OCI-M2 (cell line): ENCODE measurements around the gene SORCS2.

Experiments used
- DNase-seq: peaks from one replicate; lab custom pipeline; 2025; ENCODE audit not compliant: unreplicated experiment; lab: John Stamatoyannopoulos, UW

Gene SORCS2

DNA sequence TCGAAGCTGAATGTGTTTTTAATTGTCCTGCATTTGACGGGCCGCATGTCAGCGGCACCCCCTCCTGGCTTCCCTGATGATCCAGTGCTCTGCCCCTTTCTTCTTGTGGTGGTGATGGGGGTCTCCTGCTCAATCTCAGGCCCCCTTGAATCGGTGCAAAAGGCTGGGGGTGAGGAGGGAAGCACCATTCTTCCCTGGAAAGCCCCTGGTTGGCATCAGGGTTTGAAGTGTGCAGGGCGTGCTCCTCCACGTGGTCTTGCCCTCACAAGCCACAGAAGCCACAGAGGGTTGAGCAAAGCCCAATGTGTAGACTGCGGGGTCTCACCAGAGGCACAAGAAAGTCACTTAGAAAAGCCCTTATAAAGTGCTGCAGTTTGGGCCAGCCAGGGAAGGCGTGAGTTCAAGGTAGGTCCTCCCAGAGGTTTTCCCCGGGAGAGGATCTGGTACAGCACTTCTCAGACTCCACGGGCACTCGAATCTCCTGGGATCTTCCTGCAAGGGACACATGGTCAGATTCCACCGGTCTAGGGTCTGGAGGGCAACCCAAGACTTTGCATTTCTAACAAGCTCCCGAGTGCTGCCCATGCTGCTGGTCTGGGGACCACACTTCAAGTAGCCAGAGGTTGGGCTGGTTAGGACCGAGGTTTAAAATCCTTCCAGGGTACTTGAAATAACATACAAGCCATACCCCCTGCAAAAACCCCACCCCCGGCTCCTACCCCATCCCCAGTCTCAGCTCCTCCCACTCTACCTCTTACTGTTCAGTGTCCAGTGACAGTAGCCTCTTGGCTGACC, 207.3 kb downstream of the SORCS2 start:
- DNase-seq, result no peak

DNA sequence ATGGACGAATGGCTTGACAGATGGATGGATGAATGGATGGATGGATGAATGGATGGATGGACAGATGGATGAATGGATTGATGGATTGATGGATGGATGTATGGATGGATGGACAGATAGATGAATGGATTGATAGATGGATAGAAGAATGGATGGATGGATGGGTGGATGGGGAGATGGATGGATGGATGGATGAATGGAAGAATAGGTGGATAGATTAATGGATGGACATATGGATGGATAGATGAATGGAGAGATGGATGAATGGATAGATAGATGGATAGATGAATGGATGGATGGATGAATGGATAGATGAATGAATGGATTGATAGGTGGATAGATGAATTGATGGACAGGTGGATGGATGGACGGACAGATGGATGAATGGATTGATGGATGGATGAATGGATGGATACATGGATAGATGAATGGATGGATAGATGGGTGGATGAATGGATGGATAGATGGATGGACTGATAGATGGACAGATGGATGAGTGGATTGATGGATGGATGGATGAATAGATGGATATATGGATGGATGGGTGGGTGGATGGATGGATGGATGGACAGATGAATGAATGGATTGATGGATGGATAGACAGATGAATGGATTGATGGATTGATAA, 208.4 kb downstream of the SORCS2 start:
- no peak for DNase-seq

DNA sequence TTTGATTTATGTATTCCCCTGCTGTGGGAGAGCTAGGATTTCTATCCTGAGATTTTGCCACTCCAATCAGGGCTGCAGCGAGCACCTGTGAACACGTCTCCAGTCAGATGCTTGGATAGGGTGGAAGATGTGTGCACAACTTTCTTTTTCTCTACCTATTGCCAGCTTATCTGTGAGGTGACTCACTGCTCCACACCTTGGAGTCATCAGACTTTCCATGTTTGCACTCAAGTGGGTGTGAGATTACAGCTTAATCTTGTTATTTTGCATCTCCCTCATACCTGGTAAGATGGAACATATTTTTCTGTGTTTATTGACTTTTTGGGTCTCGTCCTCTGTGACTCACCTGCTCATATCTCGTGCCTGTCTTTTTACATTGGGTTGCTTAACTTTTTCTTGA, 210.2 kb downstream of the SORCS2 start:
- no peak for DNase-seq

DNA sequence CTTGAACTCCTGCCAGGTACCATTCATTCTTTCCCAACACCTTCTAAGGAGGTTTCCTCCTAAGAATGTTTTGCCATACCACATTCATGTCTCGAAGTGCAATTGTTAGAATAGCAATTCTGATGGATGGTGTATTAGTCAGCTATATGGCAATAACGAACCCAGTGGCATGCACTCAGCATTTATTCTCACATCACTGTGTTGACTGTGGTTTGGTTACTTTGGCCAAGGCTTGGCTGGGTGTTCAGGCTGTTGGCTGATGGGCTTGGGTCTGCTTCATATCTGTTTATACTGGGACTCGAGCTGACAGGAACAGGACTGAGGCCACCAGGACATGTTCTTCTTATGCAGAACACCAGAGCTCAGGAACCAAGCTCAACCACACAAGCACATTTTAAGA, 210.7 kb downstream of the SORCS2 start:
- DNase-seq, result no peak

DNA sequence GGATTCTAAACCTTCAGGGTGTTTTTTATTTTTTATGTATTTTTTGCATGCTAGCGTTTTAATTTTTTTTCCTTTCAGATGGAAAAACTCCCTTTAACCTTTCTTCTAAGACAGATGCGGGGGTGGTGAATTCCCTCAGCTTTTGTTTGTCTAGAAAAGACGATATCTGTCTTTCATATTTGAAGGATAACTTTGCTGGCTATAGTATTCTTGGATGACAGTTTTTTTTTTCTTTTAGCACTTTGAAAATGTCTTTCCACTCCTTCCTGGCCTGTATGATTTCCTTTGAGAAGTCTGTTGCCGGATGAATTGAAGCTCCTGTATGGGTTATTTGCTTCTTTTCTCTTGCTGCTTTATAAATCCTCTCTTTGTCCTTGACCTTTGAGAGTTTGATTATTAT, 215.8 kb downstream of the SORCS2 start:
- no peak for DNase-seq

DNA sequence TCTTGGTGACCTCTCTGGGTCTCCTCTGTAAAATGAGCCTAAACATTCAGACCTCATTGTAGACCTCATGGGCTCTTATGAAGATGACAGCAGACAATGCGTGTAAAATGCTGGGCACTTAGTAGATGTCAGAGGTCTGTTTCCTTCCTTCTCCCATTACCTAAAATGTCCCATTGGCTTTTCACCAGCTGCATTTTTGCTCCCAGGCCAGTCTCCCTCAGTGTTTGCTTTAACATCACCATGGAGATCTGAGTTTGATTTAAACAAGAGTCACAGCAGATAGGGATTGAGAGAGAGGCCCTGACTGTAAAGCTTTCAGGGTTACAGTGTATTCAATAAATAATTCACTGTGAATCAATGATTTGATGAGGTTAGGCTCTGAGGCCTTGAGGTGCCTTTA, 218.1 kb downstream of the SORCS2 start:
- DNase-seq, result no peak

DNA sequence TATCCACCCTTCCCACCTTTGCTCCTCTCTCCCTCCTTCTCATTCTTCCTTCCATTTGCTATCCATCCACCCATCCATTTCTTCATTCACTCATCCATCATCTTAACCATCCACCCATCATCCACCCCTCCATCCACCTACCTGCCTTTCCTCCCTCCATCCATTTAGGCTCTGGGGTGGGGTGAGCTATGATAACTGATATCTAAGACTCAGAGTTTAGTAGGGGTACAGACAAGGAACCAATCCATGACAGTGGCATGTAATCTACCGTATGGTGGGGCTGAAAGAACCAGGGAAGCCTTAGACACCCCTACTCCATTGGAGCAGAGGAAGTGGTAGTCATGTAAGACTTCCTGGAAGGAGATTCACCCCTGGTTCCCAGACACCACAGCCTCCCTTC, 219.2 kb downstream of the SORCS2 start:
- DNase-seq, result no peak

DNA sequence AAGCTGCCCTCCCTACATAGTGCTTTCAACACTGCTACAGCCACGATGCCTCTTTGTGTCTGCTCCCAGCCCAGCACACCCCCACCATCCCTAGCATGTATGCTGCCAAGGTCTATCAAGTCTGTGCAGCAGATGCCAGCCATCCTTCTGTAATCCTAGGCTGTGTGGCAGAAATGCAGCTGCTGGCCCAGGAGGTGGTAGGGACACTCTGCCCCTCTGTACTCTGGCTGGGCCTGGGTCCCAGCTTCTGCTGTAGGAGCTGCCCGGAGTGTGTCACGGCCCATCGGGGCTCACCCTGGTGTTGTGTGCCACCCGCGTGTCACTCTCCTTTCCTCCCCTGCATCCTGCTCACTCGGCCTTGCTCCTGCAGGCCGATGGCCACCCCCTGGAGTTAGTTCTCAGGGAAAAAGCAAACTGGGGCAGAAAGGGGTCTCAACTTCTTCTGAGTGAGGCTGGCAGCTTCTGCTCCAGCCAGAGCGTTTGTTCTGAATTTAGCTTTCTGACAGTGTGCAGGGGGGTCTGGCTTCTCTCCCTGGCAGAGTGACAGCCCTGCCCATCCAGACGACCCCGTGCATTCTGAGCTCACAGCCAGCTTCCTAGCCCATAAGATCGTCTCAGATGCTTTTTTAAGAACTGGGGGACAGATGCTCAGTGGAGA, 219.7 kb downstream of the SORCS2 start:
- no peak for DNase-seq

DNA sequence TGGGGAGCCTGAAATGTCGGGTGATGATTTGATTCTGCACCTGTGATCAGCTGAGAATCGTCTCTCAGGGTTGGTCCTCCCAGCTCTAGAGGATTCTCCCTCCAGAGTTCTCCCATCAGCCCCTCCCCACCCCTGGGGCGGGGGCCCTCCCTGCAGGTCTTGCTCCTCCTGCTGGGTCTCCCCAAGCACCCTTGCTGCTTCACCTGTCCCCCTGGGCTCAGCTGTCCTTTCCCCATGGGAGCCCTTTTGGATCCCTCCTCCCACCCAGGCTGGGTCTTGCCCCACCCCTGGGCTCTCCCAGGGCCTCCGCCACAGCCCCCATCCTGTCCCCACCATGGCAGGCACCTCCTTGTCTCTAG, 220.2 kb downstream of the SORCS2 start:
- no peak for DNase-seq

DNA sequence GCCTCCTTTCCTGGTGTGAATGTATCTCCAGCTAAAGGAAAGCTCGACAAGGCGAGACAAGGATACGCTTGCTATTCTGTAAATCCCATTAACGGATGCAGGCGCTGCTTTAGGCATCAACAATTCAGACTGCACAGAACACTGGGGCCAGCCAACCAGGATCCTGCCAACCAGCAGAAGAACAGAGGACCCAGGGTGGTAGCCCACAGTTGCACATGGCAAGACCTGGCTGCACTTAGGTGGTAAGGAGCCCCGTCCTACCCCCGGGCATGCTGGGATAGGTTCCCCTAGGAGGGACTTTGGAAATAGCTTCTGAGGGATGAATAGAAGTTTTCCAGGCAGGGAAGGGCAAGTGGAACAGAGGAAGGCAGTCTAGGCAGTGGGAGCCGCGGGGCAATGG, 221.7 kb downstream of the SORCS2 start:
- no peak for DNase-seq

DNA sequence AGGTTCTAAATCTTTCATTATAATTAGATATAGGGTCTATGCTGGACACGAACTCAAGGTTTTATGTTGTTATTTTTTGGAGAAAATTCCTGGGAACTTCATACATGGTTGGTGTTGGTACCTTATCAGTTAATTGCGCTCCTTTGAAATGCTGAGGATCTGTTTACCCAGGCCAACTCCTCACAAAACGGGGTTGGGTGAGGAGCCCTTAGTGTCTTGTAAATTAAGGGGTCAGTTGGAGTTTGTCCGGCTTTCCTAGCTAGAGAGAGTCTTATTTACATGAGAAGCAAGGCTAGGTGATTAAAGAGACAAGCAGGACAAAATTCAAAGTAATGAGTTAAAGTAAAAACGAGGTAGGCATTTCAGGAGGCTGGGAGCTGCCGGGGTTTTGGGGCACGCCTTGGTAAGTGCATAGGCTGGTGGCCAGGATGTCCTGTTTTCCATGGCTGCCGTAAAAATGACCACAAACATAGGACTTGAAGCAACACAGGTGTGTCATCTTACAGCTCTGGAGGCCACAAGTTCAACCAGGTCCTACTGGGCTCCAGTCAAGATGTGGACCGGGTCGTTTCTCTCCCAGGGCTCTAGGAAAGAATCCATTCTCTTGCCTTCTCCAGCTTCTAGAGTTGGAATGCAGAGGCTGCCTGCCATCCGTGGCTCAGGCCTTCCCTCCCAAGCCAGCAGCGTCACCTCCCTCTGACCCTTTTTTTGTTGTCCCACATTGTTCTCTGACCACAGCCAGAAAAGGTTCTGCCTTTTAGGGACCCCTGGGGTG, 222.6 kb downstream of the SORCS2 start:
- no peak for DNase-seq

DNA sequence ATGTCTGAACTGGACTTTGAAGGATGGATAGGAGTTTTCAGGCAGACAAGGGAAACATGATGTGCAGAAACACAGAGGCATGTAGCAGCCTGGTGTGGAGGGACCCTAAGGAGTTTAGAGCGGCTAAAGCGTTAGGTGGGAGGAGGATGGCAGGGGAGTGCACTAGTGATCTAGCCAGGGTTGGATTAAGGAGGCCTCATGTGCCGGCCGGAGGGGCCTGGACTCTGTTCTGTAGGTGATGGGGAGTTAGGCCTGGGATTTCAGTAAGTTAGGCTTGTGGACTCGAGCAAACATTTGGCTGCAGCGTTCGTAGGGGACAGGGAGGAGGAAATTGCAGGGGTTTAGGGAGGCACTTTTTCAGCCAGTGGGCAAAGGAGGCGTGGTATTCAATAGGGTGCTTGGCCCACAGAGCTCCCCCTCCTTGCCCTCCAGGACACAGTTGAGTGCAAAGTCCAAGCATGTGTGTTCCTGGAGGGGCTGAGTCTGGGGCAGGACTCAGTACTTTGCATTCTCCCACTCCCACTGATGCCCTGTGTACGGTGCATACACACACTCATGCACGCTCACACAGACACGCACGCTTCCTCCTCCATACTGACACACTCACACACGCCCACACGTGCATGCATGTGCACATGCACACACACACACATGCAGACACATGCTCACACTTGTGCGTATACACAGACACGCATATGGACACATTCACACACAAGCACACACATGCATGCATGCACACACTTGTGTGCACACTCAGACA, 223.8 kb downstream of the SORCS2 start:
- no peak for DNase-seq

DNA sequence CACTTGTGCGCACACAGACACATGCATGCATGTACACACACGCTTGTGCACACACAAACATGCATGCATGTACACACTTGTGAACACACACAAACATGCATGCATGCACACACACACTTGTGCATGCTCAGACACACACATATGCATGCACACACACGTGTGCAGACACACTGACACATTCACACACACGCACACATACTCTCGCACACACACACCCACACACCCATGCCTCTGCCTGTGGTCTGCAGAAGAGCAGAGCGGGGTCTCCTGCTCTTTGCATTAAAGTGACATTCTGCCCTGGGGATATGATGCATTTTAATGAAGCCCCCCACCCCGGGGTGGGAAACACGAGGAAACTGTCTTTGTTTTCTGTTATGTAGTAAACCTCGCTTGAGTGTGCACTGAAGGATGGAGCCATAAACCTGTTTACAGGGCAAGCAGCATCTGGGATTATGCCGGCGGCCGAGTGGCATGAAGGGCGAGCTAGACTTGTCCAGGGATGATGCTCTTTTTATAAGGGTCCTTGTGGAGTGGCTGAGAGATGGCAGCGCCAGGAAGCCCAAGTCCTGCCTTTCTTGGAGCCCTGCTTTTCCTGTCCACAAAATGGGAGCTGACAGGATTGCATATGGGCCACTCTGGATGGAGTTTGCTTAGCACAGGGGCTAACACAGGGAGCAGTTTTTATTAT, 224.6 kb downstream of the SORCS2 start:
- DNase-seq, result no peak

DNA sequence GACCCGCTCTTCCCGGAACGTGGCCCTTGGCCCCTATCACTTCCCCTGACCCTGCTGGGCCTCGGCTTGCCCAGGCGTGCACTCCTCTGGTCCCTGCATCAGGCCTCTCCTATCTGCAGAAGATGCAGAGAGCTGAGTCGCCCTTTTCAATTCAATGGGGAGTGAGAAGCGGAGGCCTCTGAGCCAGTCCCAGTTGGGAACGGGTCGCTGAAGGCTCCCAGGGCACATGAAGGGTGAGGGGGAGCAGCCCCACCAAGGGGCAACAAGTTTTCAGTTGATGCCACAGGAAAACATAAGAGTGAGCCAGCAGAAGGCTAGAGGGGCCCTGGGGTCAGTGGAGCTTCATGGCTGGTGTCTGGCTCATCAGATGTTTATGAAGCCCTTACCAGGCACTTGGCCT, 225.3 kb downstream of the SORCS2 start:
- no peak for DNase-seq

DNA sequence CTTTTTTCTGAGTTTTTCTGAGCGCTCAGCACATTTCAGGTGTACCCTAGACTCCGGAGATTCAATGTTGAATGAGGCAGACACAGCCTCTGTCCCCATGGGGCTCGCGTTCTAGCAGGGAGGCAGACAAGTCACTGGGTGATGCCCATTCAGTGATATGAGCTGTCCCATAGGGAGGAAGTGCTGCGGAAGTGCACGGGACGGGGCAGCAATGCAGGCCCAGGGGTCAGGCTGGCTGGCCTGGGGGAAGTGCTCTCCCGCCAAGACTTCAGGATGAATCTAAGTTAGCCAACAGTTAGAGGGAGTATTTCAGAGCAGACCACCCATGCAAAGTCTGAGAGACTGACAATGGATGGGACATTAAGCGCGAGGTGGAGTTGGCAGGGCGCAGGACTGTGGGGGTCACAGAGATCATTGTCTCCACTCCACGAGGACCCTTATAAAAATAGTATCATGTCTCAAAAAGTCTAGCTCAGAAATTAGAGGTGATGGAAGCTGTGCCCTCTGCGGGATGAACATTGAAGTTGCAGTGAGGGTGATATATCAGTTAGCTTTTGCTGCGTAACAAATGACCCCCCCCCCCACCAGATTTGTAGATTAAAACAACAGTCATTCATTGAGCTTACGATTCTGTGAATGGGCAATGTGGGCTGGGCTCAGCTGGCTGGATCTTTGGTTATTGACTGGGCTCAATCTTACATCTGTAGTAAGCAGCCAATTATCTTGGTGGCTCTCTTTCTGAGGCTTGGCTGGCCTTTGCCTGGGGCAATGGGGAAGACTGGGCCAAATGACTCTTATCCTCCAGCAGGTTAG, 226.0 kb downstream of the SORCS2 start:
- no peak for DNase-seq

DNA sequence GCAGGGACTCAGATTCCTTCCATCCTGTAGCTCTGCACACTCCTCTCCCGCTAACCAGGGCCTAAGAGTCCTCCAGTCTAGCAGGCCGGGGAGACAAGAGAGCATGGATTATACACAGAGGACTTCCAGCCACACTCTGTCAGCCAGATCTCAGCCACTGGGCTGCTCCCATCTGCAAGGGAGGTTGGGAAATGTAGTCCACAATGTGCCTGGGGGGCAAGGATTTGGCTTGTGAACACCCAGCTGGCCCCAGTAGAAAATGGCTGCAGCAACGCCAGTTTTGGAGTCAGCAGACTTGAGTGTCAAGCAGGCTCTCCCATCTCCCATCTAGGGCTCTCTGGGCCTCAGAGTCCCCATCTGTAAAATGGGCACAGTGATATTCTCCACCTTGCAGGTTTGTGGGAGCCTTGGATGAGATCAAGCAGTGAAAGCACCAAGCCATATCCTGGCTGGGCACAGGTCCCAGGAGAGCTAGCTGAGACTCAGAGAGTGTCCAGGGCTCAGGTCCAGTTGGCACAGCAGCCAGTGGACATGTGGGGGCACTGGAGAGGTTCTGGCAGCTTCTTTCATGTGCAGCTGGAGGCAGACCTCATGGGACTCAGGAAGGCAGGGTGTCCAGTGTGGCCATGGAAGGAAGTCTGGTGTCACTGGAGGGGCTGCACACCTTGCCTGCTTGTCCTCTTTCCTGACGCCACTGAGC, 227.8 kb downstream of the SORCS2 start:
- DNase-seq, result no peak

DNA sequence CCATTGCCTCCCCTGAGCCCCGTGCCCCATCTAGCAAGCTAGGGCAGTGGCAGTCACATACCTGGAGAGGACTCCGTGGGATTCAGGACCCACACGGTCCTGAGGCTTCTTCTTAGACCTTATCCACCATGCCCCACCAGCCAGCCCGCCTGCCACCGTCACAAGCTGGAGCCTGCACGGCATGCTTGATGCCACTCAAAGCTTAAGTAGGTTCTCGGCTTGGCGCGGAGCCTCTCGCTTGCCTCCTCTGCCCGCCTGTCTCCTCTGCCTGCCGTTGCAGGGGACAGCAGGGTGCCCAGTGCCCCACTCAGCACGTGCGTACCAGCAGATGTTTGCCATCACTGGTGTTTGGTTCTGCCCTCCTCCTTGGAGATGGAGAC, 228.3 kb downstream of the SORCS2 start:
- no peak for DNase-seq

DNA sequence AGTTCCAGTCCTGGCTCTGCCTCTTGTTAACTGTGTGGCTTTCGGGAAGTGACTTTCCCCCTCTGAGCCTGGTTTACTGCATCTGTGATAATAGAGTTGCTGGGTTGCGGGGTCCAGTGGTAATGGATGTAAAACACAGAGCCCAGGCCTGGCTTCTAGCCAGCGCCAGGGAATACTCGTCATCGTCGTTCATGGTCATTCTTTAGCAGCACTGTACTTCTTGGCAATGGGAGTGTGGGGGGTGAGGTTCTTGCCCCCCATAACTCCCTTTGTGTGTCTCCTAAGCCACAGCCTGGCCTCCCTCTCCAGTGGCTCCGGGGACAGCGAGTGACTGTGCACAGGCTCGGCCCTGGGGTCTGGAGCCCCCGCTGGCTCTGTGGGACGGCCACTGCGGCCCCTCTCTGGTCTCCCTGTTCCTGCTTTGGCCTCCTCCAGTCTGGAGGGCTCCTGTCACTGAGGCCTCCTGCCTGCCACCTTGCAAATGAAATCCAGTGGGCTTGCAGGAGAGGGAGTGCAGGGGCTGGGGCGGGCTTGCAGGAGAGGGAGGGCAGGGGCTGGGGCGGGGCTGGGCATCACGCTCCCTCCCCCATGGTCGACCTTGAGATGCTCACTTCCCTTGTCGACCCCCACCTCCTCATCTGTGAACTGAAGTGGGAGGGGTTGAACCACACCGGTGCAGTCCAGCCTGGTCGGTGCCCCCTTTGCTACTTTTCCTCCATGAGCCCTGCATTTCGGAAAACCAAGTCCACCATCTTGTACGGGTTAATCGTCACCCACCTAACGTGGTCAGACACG, 229.2 kb downstream of the SORCS2 start:
- no peak for DNase-seq
